NOMO-1 treated with DMSO at 0.1 percent for 48 hours (cell line): Measurements from ENCODE around the gene BAHD1.

ENCODE experiments used
- DNase-seq: peaks from one replicate; lab custom pipeline; 2025; ENCODE audit not compliant: unreplicated experiment; lab: John Stamatoyannopoulos, UW

Gene BAHD1

GRCh38 chr15:40489274-40490175 is 48.8 kb downstream of the BAHD1 start:
- DNase-seq: no peak

- peak; percentile 79 for DNase-seq
Measured at GRCh38 chr15:40493089-40493840, 52.5 kb downstream of the BAHD1 start.

- DNase-seq: no peak
Measured at GRCh38 chr15:40495516-40495915, 54.8 kb downstream of the BAHD1 start.

GRCh38 chr15:40498418-40498817 is 57.7 kb downstream of the BAHD1 start:
- no peak for DNase-seq

GRCh38 chr15:40498891-40499290 is 58.1 kb downstream of the BAHD1 start:
- DNase-seq: no peak

- no peak for DNase-seq
Measured at GRCh38 chr15:40499931-40500330, 59.2 kb downstream of the BAHD1 start.

GRCh38 chr15:40500568-40501330 is 60.0 kb downstream of the BAHD1 start:
- no peak for DNase-seq

- no peak for DNase-seq
Measured at GRCh38 chr15:40501487-40501886, 60.7 kb downstream of the BAHD1 start.

GRCh38 chr15:40506964-40507571 is 66.3 kb downstream of the BAHD1 start:
- DNase-seq: peak; percentile 52

GRCh38 chr15:40508216-40508615 is 67.5 kb downstream of the BAHD1 start:
- DNase-seq: no peak

GRCh38 chr15:40510201-40510600 is 69.4 kb downstream of the BAHD1 start:
- DNase-seq: no peak

GRCh38 chr15:40511093-40511471 is 70.3 kb downstream of the BAHD1 start:
- peak; percentile 16 for DNase-seq

GRCh38 chr15:40511472-40512133 is 70.8 kb downstream of the BAHD1 start:
- peak; percentile 11 for DNase-seq

GRCh38 chr15:40512440-40512839 is 71.7 kb downstream of the BAHD1 start:
- no peak for DNase-seq

GRCh38 chr15:40513609-40514008 is 72.9 kb downstream of the BAHD1 start:
- DNase-seq: no peak

- no peak for DNase-seq
Measured at GRCh38 chr15:40516322-40516721, 75.6 kb downstream of the BAHD1 start.
